ENCODE results near the gene ENSA.
"Not testable (repeated sequence)": the region's sequence is repeated elsewhere in the genome, so short reads cannot be mapped to it uniquely, and the experiment has no call there.

ENSA gene

DNA sequence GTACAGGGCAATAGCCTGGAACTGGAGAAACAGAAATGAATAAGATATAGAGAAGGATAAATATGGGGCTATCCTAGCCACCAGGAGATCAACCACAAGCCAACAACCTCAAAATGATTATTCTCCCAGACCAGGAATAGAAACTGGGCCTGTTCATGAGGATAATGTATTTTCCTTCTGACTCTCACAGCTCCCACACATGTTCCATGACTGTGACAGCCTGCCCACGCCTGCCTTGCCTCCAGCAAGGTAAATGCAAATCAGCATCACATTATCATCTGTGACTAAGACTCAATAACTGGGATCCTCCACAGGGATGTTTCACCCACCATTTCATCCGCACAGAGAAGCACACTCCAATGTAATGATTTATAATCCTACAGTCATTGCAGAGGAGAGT, 3.3 kb downstream of the ENSA start:
- TF ChIP-seq FOXP2 (optimal IDR thresholded peaks at IDR 0.05; ENCODE audit: control extremely low read depth, extremely low read length, insufficient read depth) = no peak
- TF ChIP-seq POLR2AphosphoS5 (IDR thresholded peaks at IDR 0.05; ENCODE audit: borderline replicate concordance, low read depth, low read length) = no peak
- TF ChIP-seq EZH2 (IDR thresholded peaks at IDR 0.05) = no peak
- Histone ChIP-seq H3K9ac (ENCODE audit: insufficient read length) (no peak overlapping the region), H3K36me3 (ENCODE audit: insufficient read depth, low read length) (peaks cover 60% of the 10 kb centered on the region), H3K27ac (no peak overlapping the region), H3K4me3 (no peak overlapping the region), H3K9me3 (ENCODE audit: low read depth, low read length) (no peaks in the 10 kb centered on the region)
- DNase-seq (ENCODE audit: low read depth, low spot score) = no peak

DNA sequence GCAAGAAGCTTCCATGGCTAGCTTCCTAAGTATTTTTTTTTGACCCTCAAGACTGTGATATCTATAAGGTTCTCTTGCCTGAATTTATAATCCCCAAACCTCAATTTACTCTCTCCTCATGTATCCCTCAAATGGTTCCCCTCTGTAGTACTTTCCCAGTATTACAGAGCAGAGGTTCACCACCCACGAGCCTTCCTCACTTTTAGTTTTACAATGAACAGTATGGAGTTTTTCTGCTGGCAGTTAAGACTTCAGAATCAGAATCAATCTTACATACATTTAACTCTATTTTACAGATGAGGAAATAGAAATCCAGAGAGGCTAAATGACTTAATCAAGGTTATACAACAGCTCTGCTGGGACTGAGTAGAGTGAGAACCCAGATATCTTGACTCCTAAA, 4.9 kb downstream of the ENSA start:
- DNase-seq (ENCODE audit: low read depth, low spot score); H3K9me3 ChIP-seq (ENCODE audit: low read depth, low read length); H3K4me3 ChIP-seq; H3K9ac ChIP-seq (ENCODE audit: insufficient read length); H3K27ac ChIP-seq: not testable (repeated sequence)
- peaks cover 75% of the 10 kb centered on the region for H3K36me3 ChIP-seq (ENCODE audit: insufficient read depth, low read length)

DNA sequence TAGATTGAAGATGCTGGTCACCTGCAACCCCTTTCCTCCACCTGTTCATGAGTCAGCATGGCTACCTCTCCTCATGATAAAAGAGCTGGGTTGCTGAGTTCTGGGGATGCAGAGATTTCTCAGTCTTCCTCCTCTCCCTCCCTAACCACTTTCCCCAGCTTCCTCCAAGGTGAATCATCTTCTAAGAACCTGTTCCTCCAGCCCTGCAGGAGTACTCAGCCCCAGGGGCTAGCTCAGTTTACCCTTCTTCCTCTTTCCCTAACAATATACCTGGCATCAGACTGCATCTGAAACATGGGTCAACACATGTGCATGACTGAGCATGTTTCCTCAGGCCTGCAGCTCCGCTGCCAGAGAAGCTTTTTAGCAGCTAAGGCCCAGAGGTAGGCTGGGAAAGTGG, 5.3 kb downstream of the ENSA start:
- not testable (repeated sequence) for DNase-seq (ENCODE audit: low read depth, low spot score); H3K9ac ChIP-seq (ENCODE audit: insufficient read length); H3K27ac ChIP-seq; H3K4me3 ChIP-seq; H3K9me3 ChIP-seq (ENCODE audit: low read depth, low read length)
- H3K36me3 ChIP-seq (ENCODE audit: insufficient read depth, low read length) = peaks cover 79% of the 10 kb centered on the region

DNA sequence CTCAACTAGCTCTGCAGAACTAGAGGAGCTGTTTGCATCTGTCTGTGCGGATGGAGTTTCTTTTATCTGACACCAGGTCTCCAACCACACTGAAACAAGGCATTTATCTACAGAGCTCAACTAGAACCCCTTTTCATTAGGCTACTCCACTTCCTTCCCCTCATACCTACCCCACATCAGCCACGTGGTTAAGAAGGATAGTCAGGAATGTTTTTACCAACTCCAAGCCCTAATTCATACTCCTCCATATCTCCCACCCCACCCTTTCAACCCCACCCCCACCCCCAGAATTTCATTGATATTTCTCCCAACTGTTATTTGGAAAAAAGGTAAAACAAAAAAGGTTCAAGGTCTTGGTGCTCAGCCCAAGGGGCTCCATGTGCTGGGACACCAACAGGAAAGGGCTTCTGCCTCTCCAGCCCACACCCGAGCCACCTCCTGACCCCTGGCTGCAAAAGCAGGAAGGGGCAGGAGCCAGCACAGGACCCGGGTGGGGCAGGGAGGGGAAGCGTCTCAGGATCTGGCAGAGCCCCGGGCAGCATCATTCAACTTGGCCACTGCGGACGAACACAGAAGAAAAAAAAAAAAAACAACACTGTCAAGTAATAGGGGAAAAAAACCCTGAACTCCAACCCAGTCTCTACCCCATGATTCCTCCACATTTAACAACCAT, 7.0 kb downstream of the ENSA start:
- Histone ChIP-seq H3K36me3 (ENCODE audit: insufficient read depth, low read length) (peaks cover 83% of the 10 kb centered on the region), H3K4me3 (no peak overlapping the region), H3K27ac (no peak overlapping the region), H3K9ac (ENCODE audit: insufficient read length) (no peak overlapping the region), H3K9me3 (ENCODE audit: low read depth, low read length) (no peaks in the 10 kb centered on the region)
- no peak for DNase-seq (ENCODE audit: low read depth, low spot score)
- TF ChIP-seq POLR2AphosphoS5 (IDR thresholded peaks at IDR 0.05; ENCODE audit: borderline replicate concordance, low read depth, low read length) = no peak
- no peak for TF ChIP-seq EZH2 (IDR thresholded peaks at IDR 0.05)
- TF ChIP-seq FOXP2 (optimal IDR thresholded peaks at IDR 0.05; ENCODE audit: control extremely low read depth, extremely low read length, insufficient read depth) = no peak

DNA sequence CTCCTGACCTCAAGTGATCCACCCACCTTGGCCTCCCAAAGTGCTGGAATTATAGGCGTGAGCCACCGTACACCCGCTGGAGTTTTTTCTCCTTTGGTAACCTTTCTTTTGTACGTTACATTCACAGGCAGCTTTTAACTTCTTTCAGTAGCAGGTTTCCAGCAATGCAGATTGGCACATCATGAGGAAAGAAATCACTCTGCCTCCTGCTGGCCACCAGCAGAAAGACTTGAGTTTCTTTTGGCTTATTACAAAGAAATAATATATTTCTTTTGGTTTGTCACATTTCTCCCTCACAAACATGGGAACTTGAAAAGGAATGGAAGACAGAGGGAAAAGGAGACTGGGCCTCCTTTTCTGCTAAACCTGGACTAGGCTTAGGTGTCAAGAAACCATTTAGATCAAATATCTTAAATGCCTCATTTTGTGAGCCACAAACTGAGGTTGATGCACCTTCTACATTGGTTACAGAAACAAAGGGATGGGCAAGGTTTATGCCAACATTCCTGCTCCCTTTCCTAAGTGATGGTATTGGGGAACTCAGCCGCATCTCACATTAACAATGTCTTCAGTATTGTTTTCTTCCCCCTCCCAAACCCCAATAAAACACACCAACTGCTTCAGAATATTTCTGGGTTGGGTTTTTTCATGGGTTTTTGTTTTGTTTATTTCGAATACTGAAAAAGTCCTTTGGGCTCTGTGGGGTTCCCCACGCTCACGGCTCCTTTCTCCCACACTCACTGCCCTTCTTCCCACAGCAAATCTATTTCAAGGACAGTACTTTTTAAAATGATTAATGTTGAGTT, 7.7 kb downstream of the ENSA start:
- Histone ChIP-seq H3K36me3 (ENCODE audit: insufficient read depth, low read length) (peaks cover 83% of the 10 kb centered on the region), H3K9ac (ENCODE audit: insufficient read length) (no peak overlapping the region), H3K9me3 (ENCODE audit: low read depth, low read length) (no peaks in the 10 kb centered on the region), H3K27ac (no peak overlapping the region), H3K4me3 (no peak overlapping the region)
- TF ChIP-seq POLR2AphosphoS5 (IDR thresholded peaks at IDR 0.05; ENCODE audit: borderline replicate concordance, low read depth, low read length) (no peak), EZH2 (IDR thresholded peaks at IDR 0.05) (no peak), FOXP2 (optimal IDR thresholded peaks at IDR 0.05; ENCODE audit: control extremely low read depth, extremely low read length, insufficient read depth) (no peak)
- no peak for DNase-seq (ENCODE audit: low read depth, low spot score)

DNA sequence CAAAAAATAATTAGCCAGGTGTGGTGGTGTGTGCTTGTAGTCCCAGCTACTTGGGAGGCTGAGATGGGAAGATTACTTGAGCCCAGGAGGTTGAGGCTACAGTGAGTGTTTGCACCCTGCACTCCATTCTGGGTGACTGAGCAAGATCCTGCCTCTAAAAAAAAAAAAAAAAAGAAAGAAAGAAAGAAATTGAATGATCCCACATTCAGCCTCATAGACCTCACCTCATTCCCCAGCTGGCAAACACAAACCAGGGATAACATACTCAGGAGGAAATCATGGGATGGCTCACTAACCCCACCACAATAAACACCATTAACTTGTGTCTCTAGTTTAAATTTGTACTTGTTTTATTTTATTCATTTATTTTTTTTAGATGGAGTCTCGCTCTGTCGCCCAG, 8.5 kb downstream of the ENSA start:
- TF ChIP-seq EZH2 (IDR thresholded peaks at IDR 0.05) (no peak), POLR2AphosphoS5 (IDR thresholded peaks at IDR 0.05; ENCODE audit: borderline replicate concordance, low read depth, low read length) (no peak), FOXP2 (optimal IDR thresholded peaks at IDR 0.05; ENCODE audit: control extremely low read depth, extremely low read length, insufficient read depth) (no peak)
- DNase-seq (ENCODE audit: low read depth, low spot score) = no peak
- Histone ChIP-seq H3K9ac (ENCODE audit: insufficient read length) (no peak overlapping the region), H3K36me3 (ENCODE audit: insufficient read depth, low read length) (peaks cover 78% of the 10 kb centered on the region), H3K27ac (no peak overlapping the region), H3K9me3 (ENCODE audit: low read depth, low read length) (no peaks in the 10 kb centered on the region), H3K4me3 (no peak overlapping the region)

DNA sequence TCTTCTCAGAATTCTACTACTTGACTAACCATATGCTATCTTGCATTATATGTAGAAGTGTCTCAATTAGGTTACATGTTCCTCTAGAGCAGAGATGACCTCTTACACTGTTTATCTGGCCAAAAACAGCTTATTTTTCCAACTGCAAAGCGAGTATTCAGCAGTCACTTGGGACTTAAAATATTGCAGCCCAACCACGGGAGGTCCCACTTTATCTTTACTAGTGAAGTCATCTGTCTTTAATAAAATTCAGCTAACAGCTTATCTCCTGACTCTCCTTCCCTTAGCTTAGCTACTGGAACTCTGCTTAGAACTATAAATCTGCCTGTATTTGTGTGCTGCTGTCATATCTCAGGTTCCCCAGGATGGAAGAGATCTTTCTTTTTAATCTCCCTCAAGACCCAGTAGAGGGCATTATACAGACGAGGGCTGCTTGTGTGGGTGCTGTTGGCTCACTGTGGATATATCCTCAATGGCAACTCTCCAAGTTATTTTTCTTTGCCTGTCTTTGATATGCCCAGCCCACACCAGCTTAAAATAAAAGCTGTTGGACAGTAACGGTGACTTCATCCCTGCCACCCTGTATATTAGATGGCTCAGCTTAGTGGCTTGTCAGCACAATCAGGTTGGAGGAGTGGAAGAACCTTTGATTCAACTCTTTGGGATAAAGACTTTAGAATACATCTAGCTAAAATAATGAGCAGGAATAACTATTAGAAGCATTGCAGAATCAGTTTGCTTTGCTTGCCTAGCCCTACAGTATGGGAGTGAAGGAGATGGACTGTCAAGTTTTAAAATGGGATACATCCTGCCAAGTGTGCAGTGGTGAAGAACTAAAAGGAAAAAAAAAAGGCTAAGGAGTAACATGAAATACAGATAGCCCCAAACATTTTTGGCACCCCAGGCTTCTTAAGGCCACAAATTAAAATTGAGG, 9.6 kb downstream of the ENSA start:
- Histone ChIP-seq H3K27ac (peak overlapping the region; percentile 33), H3K4me3 (no peak overlapping the region), H3K9ac (ENCODE audit: insufficient read length) (no peak overlapping the region), H3K9me3 (ENCODE audit: low read depth, low read length) (no peaks in the 10 kb centered on the region), H3K36me3 (ENCODE audit: insufficient read depth, low read length) (peaks cover 73% of the 10 kb centered on the region)
- TF ChIP-seq FOXP2 (optimal IDR thresholded peaks at IDR 0.05; ENCODE audit: control extremely low read depth, extremely low read length, insufficient read depth) (no peak), POLR2AphosphoS5 (IDR thresholded peaks at IDR 0.05; ENCODE audit: borderline replicate concordance, low read depth, low read length) (no peak), EZH2 (IDR thresholded peaks at IDR 0.05) (no peak)
- no peak for DNase-seq (ENCODE audit: low read depth, low spot score)
